ENCODE results near the gene ZFYVE28. TPM values are rescaled to one million over a fixed set of nuclear protein-coding genes. Genes with fewer than 3 reads are reported as not detected.
A peak's percentile ranks its signal among the peaks of the same experiment; 100 is the strongest.

The ZFYVE28 gene
- total RNA-seq, 2 donors from 2014 or later, result 5.7 to 16.8 TPM

- no peak for ATAC-seq
- H3K4me1 ChIP-seq, result peaks cover 8% of the 10 kb centered on the region
- no peak for TF ChIP-seq POLR2A (IDR thresholded peaks at IDR 0.05)
- no peak for TF ChIP-seq CTCF (IDR thresholded peaks at IDR 0.05)
- 76 to 83% methylated on average over 2 to 3 of the region's 3 CpGs for WGBS, 2 donors
- no peaks in the 10 kb centered on the region for H3K36me3 ChIP-seq (replicated peaks in 1 of 2; ENCODE audit: insufficient read depth in 1 of 2, low read depth in 2 of 2)
- DNase-seq, result no peak
- intact Hi-C loops (cut with DNase I), result no loop called here
- H3K9me3 ChIP-seq, result no peaks in the 10 kb centered on the region
- H3K27me3 ChIP-seq, result no peaks in the 10 kb centered on the region
- H3K27ac ChIP-seq, result no peak overlapping the region
- H3K4me3 ChIP-seq, result no peak overlapping the region
These were observed 10.5 kb downstream of the ZFYVE28 start for GRCh38 chr4:2407991-2408342.

- WGBS, 2 donors, result 63 to 69% methylated on average over 7 of the region's 7 CpGs
- intact Hi-C loops (cut with DNase I), result no loop called here
- Histone ChIP-seq H3K4me3 (no peak overlapping the region), H3K9me3 (no peaks in the 10 kb centered on the region), H3K36me3 (replicated peaks in 1 of 2; ENCODE audit: insufficient read depth in 1 of 2, low read depth in 2 of 2) (no peaks in the 10 kb centered on the region), H3K4me1 (peaks cover 11% of the 10 kb centered on the region), H3K27ac (no peak overlapping the region), H3K27me3 (no peaks in the 10 kb centered on the region)
- no peak for TF ChIP-seq POLR2A (IDR thresholded peaks at IDR 0.05)
- TF ChIP-seq CTCF (IDR thresholded peaks at IDR 0.05), result no peak
- ATAC-seq, result no peak
- no peak for DNase-seq
These were observed 11.5 kb downstream of the ZFYVE28 start for GRCh38 chr4:2406920-2407319.

GRCh38 chr4:2406406-2406805 is 12.0 kb downstream of the ZFYVE28 start:
- no peak for DNase-seq
- H3K4me3 ChIP-seq, result no peak overlapping the region
- H3K36me3 ChIP-seq (replicated peaks in 1 of 2; ENCODE audit: insufficient read depth in 1 of 2, low read depth in 2 of 2), result no peaks in the 10 kb centered on the region
- H3K27ac ChIP-seq, result no peak overlapping the region
- no peaks in the 10 kb centered on the region for H3K27me3 ChIP-seq
- TF ChIP-seq POLR2A (IDR thresholded peaks at IDR 0.05) (no peak), CTCF (IDR thresholded peaks at IDR 0.05) (no peak)
- no peak for ATAC-seq
- intact Hi-C loops (cut with DNase I), result no loop called here
- H3K4me1 ChIP-seq, result peaks cover 16% of the 10 kb centered on the region
- H3K9me3 ChIP-seq, result no peaks in the 10 kb centered on the region
- 73 to 82% methylated on average over 10 of the region's 10 CpGs for whole genome bisulfite sequencing, 2 donors

- H3K36me3 ChIP-seq (replicated peaks in 1 of 2; ENCODE audit: insufficient read depth in 1 of 2, low read depth in 2 of 2), result no peaks in the 10 kb centered on the region
- no peak for ATAC-seq
- H3K27me3 ChIP-seq, result no peaks in the 10 kb centered on the region
- no peak overlapping the region for H3K4me3 ChIP-seq
- DNase-seq, result no peak
- H3K9me3 ChIP-seq, result no peaks in the 10 kb centered on the region
- intact Hi-C loops (cut with DNase I), result no loop called here
- WGBS, 2 donors, result 76 to 80% methylated on average over 5 of the region's 7 CpGs
- no peak overlapping the region for H3K27ac ChIP-seq
- TF ChIP-seq POLR2A (IDR thresholded peaks at IDR 0.05) (no peak), CTCF (IDR thresholded peaks at IDR 0.05) (no peak)
- peaks cover 26% of the 10 kb centered on the region for H3K4me1 ChIP-seq
These were observed 15.5 kb downstream of the ZFYVE28 start for GRCh38 chr4:2402941-2403340.

GRCh38 chr4:2402048-2402842 is 16.2 kb downstream of the ZFYVE28 start:
- no peaks in the 10 kb centered on the region for H3K36me3 ChIP-seq (replicated peaks in 1 of 2; ENCODE audit: insufficient read depth in 1 of 2, low read depth in 2 of 2)
- peaks cover 26% of the 10 kb centered on the region for H3K4me1 ChIP-seq
- no peaks in the 10 kb centered on the region for H3K9me3 ChIP-seq
- H3K27me3 ChIP-seq, result no peaks in the 10 kb centered on the region
- intact Hi-C loops (cut with DNase I), result no loop called here
- peak; percentile 71 for ATAC-seq
- H3K27ac ChIP-seq, result no peak overlapping the region
- 2 to 31% methylated on average over 9 to 27 of the region's 27 CpGs for WGBS, 2 donors
- no peak for TF ChIP-seq CTCF (IDR thresholded peaks at IDR 0.05)
- no peak for TF ChIP-seq POLR2A (IDR thresholded peaks at IDR 0.05)
- peak; percentile 68 to 89 (median 82) for DNase-seq
- H3K4me3 ChIP-seq, result no peak overlapping the region

All from body of pancreas (tissue), 4 donors.